LoVo (cell line): ENCODE measurements around the gene CD86.
"Not testable (repeated sequence)": the region's sequence is repeated elsewhere in the genome, so short reads cannot be mapped to it uniquely, and the experiment has no call there.

Source experiments
- DNase-seq: peaks from one replicate; pipeline ENCODE4 v3.0.0-alpha.2; 2016; ENCODE audit warnings: low spot score

The CD86 gene

DNA sequence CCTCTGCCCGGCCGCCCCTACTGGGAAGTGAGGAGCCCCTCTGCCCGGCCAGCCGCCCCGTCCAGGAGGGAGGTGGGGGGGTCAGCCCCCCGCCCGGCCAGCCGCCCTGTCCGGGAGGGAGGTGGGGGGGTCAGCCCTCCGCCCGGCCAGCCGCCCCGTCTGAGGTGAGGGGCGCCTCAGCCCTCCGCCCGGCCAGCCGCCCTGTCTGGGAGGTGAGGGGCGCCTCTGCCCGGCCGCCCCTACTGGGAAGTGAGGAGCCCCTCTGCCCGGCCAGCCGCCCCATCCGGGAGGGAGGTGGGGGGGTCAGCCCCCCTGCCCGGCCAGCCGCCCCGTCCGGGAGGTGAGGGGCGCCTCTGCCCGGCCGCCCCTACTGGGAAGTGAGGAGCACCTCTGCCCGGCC is 109.8 kb downstream of the CD86 start:
- DNase-seq = not testable (repeated sequence)

DNA sequence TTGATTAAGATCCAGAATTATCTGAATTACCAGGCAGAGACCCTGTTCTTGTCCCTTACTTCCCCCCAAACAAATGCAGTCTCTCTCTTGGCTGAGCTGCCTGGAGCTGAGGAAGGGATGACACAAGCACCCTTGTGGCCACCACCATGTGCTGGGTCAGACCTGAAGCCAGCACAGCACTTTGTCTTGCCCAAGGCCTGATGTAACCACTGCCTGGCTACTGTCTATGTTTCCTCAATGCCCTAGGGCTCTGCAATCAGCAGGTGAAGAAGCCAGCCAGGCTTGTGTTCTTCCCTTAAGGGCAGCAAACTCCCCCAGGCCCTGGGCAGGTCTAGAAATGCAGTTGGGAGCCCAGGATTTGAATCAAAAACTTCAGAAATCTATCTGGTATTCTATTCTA is 112.5 kb downstream of the CD86 start:
- no peak for DNase-seq

DNA sequence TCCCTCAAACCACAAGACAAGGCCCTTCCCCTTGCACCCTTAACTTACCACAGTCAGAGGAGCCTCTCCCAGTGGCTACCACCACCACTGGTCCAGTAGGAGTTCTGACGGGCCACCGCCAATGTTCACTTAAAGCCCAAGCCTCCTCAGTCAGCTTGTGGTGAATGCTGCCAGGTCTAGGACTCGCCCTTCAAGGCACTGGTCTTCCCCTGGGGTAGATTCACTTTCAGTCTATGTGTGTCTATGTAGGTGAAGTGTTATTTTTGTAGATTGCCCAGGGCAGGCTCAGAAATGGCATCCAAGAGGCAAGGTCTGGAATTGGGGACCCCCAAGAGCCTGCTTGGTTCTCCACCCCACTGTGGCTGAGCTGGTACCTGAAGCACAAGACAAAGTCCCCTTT is 112.9 kb downstream of the CD86 start:
- no peak for DNase-seq

GRCh38 chr3:122169911-122170310 is 114.7 kb downstream of the CD86 start:
- DNase-seq = no peak
